T1000 (cell line): ENCODE data around the gene MAPRE3.

Source experiments
- DNase-seq: peaks from one replicate; lab custom pipeline; 2025; ENCODE audit warnings: mixed read lengths; lab: John Stamatoyannopoulos, UW

Gene MAPRE3

GRCh38 chr2:27040282-27040681, 69.8 kb downstream of the MAPRE3 start:
- no peak for DNase-seq

DNA sequence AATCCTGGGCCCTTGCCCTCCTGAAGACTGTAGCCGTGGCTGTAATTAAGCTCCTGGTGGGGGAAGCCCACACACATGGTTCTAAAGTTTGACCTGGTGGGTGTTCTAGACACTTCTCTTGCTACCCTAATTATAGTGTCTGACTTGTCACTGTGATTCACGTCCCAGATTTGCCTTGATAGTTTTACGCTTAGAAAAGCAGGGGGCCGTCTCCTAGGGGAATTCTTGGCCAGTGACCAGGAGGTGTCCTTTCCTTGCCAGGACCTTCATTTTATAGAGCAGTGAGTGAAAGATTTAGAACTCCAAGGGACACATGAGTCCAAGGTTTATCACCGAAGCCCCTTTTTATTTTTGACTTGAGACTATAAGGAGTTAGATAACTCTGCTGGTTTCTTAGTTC, 71.3 kb downstream of the MAPRE3 start:
- DNase-seq = no peak

GRCh38 chr2:27042159-27042661, 71.8 kb downstream of the MAPRE3 start:
- DNase-seq = no peak

- no peak for DNase-seq
These were observed 72.7 kb downstream of the MAPRE3 start for GRCh38 chr2:27042985-27043634.

DNA sequence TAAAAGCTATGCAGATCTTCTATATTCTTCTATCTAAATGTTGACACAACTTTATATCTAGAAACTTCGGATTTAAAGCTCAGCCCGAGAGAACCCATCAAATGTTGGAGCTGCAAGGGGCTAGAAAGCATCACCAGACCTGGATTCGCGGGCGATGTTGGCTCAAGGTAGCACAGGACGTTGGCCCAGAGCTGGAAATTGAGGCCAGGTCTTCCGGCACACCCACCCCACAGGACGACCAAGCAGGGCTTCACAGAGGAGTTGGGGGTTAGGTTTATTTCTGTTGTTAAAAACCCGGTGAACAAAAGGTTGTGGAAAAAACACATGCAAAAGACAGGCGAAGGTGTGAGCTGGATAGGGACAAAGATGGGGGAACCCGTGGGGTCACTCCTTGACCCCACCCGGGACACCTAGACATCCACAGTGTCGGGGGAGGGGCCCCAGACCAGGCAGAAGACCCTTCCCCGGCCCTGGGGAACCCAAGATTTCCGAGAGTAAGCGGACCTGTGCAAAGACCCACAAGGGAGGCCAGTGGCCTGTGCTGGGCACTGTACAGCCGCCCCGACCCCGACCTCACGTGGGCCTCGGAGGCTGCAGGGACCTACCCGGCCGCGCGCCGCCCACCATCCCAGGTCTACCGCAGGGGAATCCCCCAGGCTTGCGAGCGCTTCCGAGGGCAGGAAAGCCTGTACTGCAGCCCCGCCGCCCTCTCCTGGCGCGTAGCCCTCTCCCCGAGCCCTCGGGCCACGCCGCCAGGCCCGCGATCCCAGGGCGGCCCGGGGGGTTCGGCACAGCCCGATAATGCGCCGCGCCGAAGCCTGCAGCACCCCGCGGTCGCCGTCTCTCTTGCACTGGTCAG, 79.2 kb downstream of the MAPRE3 start:
- DNase-seq = no peak

- DNase-seq = peak; percentile 91
These were observed 80.0 kb downstream of the MAPRE3 start for GRCh38 chr2:27050281-27050995.

- peak; percentile 90 for DNase-seq
These were observed 80.8 kb downstream of the MAPRE3 start, which contains the start of gene AGBL5 for GRCh38 chr2:27050996-27051901. TSS of gene AGBL5 (plus strand) at chr2:27051668. CDS start at chr2:27052959, 1,291 bp downstream.

DNA sequence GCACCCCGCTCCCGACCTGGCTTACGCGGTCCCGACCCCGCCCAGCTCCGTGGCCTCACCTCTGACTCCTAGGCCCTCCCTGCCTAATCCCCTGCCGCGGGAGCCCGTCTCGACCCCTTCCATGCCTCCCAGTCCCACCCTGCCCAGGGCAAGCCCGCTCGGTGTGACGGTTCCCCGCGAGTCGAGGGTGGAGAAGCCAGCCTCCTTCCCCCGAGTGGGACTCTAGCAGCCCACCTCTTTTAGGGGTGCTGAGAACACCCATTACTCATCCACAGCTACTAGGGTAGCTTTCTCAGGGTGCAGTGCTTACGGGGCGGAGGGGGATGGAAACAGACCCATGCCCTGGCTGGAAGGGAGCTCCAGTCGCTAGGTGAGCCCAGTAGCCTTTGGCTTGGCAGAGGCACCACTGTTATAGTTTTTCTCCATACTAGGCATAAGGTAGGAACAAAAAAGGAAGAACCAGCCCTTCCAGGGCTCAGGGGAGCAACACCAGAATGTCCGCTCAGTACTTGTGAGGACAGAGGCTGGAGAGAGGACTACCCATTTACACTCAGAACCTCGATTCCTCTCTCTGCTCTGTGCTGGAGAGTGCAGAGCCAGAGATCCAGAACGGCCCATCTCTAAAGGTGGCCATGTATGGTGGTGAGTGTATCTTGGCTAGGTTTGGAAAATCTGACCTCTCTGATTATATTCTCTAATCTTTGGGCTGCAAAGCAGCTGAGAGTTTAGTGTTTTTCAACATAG, 81.6 kb downstream of the MAPRE3 start:
- no peak for DNase-seq

DNA sequence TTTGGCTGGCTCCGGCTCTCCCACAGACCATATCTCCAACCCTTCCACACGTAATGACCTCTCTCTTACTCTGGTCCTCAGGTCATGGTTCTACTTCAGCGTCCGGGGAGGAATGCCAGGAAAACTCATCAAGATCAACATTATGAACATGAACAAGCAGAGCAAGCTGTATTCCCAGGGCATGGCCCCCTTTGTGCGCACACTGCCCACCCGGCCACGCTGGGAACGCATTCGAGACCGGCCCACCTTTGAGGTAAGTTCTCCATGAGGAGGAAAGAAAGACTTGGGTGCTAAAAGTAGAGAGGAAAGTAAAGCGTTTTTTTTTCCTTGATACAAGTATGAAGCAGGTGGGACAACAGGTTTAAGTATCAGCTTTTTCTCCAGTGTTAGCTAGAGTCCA, 82.9 kb downstream of the MAPRE3 start:
- DNase-seq = no peak

GRCh38 chr2:27053776-27054175, 83.3 kb downstream of the MAPRE3 start:
- no peak for DNase-seq

DNA sequence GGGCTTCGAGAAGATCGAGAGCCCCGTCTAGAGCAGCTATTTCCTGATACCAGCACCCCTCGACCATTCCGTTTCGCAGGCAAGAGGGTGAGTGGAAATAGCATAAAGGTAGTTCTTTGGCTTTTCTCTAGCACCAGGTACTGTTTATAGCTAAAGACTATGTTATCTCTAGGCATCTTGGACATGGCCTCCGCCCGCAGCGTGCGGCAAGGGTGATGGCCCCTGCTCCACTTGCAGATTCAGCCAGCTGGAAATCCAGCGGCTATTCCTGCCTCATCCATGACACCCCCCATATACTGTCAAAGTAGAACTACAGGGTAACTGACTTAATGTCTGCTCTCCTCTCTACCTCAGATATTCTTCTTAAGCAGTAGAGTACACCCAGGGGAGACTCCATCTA, 84.3 kb downstream of the MAPRE3 start:
- DNase-seq = no peak

GRCh38 chr2:27057184-27057583, 86.7 kb downstream of the MAPRE3 start:
- no peak for DNase-seq

- no peak for DNase-seq
These were observed 87.8 kb downstream of the MAPRE3 start for GRCh38 chr2:27058210-27058609.

DNA sequence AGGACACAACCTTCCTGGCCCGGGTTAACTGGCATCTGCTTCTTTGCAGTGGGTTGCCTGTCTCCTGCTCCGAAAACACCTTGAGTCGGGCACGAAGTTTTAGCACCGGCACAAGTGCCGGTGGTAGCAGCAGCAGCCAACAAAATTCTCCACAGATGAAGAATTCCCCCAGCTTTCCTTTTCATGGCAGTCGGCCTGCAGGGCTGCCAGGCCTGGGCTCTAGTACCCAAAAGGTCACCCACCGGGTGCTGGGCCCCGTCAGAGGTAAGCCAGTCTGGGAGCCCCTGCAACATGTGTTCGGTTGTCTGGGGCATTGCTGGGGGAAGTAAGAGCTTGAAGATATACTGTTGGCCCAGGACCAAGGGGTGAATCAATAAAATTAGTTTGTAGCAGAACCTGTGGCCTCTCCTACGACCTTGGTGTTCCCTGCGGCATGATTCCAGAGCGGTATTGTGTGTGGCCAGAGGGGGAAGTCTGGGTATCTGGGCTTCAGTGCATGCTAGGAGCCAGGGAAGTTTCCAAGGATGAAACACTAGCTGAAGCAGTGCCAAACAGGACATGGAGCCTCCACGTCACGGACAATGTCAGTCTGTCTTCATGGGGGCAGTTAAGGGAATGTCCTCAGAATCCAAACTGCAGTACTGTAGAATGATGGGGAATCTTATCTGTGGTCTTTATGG, 88.8 kb downstream of the MAPRE3 start:
- no peak for DNase-seq

DNA sequence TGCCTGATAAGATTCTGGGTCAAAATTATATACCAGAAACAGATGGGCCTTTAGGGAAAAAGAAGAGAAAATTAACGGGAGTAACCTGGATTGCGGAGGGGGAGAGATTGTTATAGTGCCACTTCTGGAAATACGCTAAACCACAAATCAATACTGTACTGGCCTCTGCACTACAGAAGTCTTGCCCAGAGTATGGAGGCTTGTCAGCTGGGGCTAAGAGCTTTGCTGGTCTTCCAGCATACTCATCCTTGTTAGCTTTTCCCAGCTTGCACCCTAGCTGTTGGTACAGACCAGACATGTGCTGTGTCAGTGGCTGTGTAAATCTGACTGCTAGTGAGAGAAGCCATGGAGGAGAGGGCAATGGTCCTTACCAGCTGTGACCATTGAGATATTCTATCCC, 89.9 kb downstream of the MAPRE3 start:
- DNase-seq = no peak

- no peak for DNase-seq
These were observed 94.7 kb downstream of the MAPRE3 start for GRCh38 chr2:27065128-27065527.

DNA sequence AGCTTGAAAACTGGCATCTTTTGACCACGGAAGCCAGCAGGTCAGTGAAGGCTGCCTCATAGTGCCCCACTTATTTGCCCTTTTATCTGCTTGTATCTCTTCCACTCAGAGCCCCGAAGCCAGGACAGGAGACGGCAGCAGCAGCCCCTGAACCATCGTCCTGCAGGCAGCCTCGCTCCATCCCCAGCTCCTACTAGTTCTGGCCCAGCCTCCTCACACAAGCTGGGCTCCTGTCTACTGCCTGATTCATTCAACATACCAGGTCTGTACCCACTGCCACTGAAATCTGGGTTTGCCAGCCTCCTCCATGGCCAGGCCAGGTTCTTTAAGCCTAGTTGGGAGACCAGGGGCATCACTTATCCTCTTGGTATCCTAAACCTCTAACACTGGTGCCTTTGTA, 96.9 kb downstream of the MAPRE3 start:
- DNase-seq = no peak

DNA sequence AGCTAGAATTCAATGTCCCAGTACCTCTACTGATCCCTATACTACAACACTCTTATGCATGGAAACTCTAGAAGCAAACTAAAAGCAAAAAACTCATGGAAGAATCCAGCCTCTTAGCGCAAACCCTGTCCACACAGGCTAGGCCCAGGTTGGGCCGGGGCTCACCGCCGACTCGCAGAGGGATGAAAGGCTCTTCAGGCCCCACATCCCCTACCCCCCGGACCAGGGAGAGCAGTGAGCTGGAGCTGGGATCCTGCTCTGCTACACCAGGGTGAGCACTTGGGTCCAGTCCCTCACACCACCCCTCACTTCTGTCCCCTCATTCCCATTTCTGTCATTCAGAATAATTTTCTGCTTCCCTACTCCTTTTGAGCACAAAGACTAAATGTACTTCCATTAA, 99.0 kb downstream of the MAPRE3 start:
- no peak for DNase-seq

- DNase-seq = no peak
These were observed 99.7 kb downstream of the MAPRE3 start for GRCh38 chr2:27069961-27070618.
